ENCODE measurements around the gene RMI2. TPM values are rescaled to one million over a fixed set of nuclear protein-coding genes. Genes with fewer than 3 reads are reported as not detected.
A peak's percentile ranks its signal among the peaks of the same experiment; 100 is the strongest.

The RMI2 gene
- total and polyA plus RNA-seq, 2 of the 8 experiments (the other 6 are each of a cell fraction or from before 2014, with no cell fraction given): 58.2 to 96.0 TPM

DNA sequence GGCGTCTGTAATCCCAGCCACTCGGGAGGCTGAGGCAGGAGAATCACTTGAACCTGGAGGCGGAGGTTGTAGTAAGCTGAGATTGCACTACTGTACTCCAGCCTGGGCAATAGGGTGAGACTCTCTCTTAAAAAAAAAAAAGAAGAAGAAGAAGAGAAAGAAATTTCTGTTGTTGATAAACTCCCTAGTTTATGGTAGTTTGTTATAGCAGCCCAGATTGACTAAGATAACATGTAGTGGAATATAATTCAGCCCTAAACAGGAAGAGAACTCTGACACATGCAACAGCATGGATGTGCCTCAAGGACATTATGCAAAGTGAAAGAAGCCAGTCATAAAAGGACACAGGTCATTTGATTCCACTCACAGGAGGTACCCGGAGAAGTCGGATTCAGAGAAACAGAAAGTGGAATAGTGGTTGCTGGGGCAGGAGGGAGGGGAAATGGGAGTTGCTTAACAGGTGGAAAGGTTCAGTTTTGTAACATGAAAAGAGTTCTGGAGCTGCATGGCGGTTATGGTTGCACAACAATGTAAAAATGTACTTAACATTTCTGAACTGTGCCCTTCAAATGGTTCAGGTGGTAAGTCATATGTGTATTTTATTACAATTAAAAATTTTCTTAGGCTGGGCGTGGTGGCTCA lies 38.1 kb upstream of the RMI2 start:
- Histone ChIP-seq H3K79me1 (ENCODE audit: low read depth, low read length) (no peaks in the 10 kb centered on the region), H3K23ac (ENCODE audit: insufficient read length) (no peak overlapping the region), H3K56ac (replicated peaks; ENCODE audit: insufficient read length, low read depth, low read length) (no peak overlapping the region), H3K9ac (replicated peaks in 1 of 4; ENCODE audit: extremely low read depth in 1 of 4, low read depth in 3 of 4, low read length in 3 of 4) (no peak overlapping the region), H3K9me3 (ENCODE audit: insufficient read depth in 2 of 2, low read depth in 1 of 2, low read length in 1 of 2) (no peaks in the 10 kb centered on the region), H3K27me3 (replicated peaks in 1 of 4; ENCODE audit: control insufficient read depth in 3 of 4, extremely low read depth in 1 of 4, insufficient read depth in 3 of 4, low read length in 3 of 4) (no peaks in the 10 kb centered on the region), H4K91ac (replicated peaks; ENCODE audit: insufficient read length, low read length) (no peak overlapping the region), H2BK120ac (replicated peaks; ENCODE audit: low read depth, low read length) (no peak overlapping the region), H3K79me2 (ENCODE audit: control insufficient read depth in 1 of 2, insufficient read depth in 2 of 2, low read length in 2 of 2) (no peaks in the 10 kb centered on the region), H4K20me1 (replicated peaks in 1 of 2; ENCODE audit: control insufficient read depth in 1 of 2, insufficient read depth in 2 of 2, low read length in 2 of 2) (no peaks in the 10 kb centered on the region), H3K4me2 (ENCODE audit: insufficient read depth in 1 of 2, low read depth in 2 of 2, low read length in 2 of 2) (no peak overlapping the region), H2BK5ac (ENCODE audit: low read depth, low read length) (no peak overlapping the region), H3K4ac (replicated peaks; ENCODE audit: insufficient read length, low read depth, low read length) (no peak overlapping the region), H2AFZ (ENCODE audit: low read length) (no peak overlapping the region), H3K4me1 (replicated peaks in 1 of 4; ENCODE audit: control insufficient read depth in 3 of 4, insufficient read depth in 4 of 4, low read length in 3 of 4) (peaks cover 0 to 12% (median 3%) of the 10 kb centered on the region in 4 experiments; a peak in 4 of 7 replicates), H2BK20ac (ENCODE audit: low read length) (0 out of 2 replicates have a peak overlapping the region, but pooled peaks have one; percentile 37), H4K8ac (ENCODE audit: extremely low read depth, insufficient read depth, low read length) (no peak overlapping the region), H2AK5ac (ENCODE audit: low read depth, low read length) (no peak overlapping the region), H3K27ac (ENCODE audit: low read depth, low read length) (no peak overlapping the region), H3K4me3 (ENCODE audit: extremely low read depth in 1 of 4, insufficient read depth in 2 of 4, low read depth in 3 of 4, low read length in 4 of 4) (no peak overlapping the region), H3K14ac (ENCODE audit: insufficient read length) (no peak overlapping the region), H2BK15ac (ENCODE audit: low read length) (0 out of 2 replicates have a peak overlapping the region, but pooled peaks have one; percentile 10), H3K23me2 (ENCODE audit: low read depth, low read length) (no peaks in the 10 kb centered on the region), H3K36me3 (ENCODE audit: control insufficient read depth in 2 of 4, insufficient read depth in 4 of 4, low read length in 3 of 4) (no peaks in the 10 kb centered on the region), H4K5ac (ENCODE audit: insufficient read length, low read depth, low read length) (no peak overlapping the region), H2BK12ac (ENCODE audit: low read depth, low read length) (peak overlapping the region; percentile 52; the same call in 1 of the 2 replicates), H3K18ac (ENCODE audit: extremely low read depth, low read length) (no peak overlapping the region)
- ChIA-PET CTCF (ENCODE audit: partially characterized antibody) (interaction anchor here (1.2 to 2.6 kb wide), 3 partner anchors 12 to 80 kb away, joined by 3 to 7 read pairs (median 4); no protein-coding TSS in a partner anchor), POLR2A (ENCODE audit: partially characterized antibody) (interaction anchor here (0.7 to 1.8 kb wide), 4 partner anchors 9 to 51 kb away, joined by 4 to 6 read pairs (median 4); partner anchors contain the start of gene SOCS1)
- no peak for FAIRE-seq
- DNase-seq (ENCODE audit: low read depth in 1 of 2, low spot score in 2 of 2): no peak
- WGBS, 2 experiments (ENCODE audit: extremely low coverage in 1 of 2, insufficient coverage in 1 of 2, insufficient read length in 1 of 2, insufficient replicate concordance in 2 of 2, low coverage in 1 of 2, low lambda C conversion rate in 2 of 2, missing lambda C conversion rate in 1 of 2): 88% methylated on average over 7 of the region's 7 CpGs; no CpG with 5 or more reads in 1 of the 2 experiments
- TF ChIP-seq BCL11A (IDR thresholded peaks at IDR 0.05; ENCODE audit: low read depth in 2 of 2, low read length in 2 of 2) (no peak), SIN3A (conservative IDR thresholded peaks at IDR 0.05 in 1 of 2, IDR thresholded peaks at IDR 0.05 in 1 of 2; ENCODE audit: low read depth in 1 of 2, low read length in 2 of 2) (no peak), CHD2 (IDR thresholded peaks at IDR 0.05; ENCODE audit: low read length) (no peak), EGR1 (IDR thresholded peaks at IDR 0.05; ENCODE audit: borderline replicate concordance, low read depth, low read length) (no peak)
- TF ChIP-seq, protein P1, sequence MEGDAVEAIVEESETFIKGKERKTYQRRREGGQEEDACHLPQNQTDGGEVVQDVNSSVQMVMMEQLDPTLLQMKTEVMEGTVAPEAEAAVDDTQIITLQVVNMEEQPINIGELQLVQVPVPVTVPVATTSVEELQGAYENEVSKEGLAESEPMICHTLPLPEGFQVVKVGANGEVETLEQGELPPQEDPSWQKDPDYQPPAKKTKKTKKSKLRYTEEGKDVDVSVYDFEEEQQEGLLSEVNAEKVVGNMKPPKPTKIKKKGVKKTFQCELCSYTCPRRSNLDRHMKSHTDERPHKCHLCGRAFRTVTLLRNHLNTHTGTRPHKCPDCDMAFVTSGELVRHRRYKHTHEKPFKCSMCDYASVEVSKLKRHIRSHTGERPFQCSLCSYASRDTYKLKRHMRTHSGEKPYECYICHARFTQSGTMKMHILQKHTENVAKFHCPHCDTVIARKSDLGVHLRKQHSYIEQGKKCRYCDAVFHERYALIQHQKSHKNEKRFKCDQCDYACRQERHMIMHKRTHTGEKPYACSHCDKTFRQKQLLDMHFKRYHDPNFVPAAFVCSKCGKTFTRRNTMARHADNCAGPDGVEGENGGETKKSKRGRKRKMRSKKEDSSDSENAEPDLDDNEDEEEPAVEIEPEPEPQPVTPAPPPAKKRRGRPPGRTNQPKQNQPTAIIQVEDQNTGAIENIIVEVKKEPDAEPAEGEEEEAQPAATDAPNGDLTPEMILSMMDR (IDR thresholded peaks at IDR 0.05; ENCODE audit: control extremely low read depth in 1 of 3, insufficient read depth in 1 of 3, low read depth in 1 of 3, low read length in 3 of 3): no peak
